GM23338 (cell line): ENCODE measurements around the gene EXOC2.

Experiments
- CREB1 ChIP-seq: fragments of 250-450 bp; sonication (Bioruptor Pico); IDR thresholded peaks from 2 replicates; pipeline ENCODE4 v1.5.0; 2020; ENCODE audit warnings: low read depth, mild to moderate bottlenecking, moderate library complexity
- EZH2 ChIP-seq: fragments of 200-600 bp; sonication (generic); IDR thresholded peaks from one replicate; pipeline ENCODE4 v1.8.0; 2017; ENCODE audit warnings: antibody characterized with exemption, mild to moderate bottlenecking, low read depth; ENCODE audit not compliant: unreplicated experiment
- EZH2phosphoT487 ChIP-seq: fragments of 200-600 bp; sonication (generic); IDR thresholded peaks from one replicate; pipeline ENCODE4 v1.8.1; 2018; ENCODE audit warnings: antibody characterized with exemption; ENCODE audit not compliant: unreplicated experiment
- JUNB ChIP-seq: IDR thresholded peaks from one replicate; pipeline ENCODE4 v1.6.1; 2016; ENCODE audit warnings: antibody characterized with exemption; ENCODE audit not compliant: unreplicated experiment
- NANOG ChIP-seq: IDR thresholded peaks from 2 replicates; pipeline ENCODE4 v1.6.1; 2016; ENCODE audit warnings: antibody characterized with exemption, borderline replicate concordance
- POLR2AphosphoS5 ChIP-seq: IDR thresholded peaks from 2 replicates; pipeline ENCODE4 v1.6.1; 2016; ENCODE audit warnings: antibody characterized with exemption, low read depth
- STAT1 ChIP-seq: IDR thresholded peaks from one replicate; pipeline ENCODE4 v1.6.1; 2016; ENCODE audit warnings: antibody characterized with exemption; ENCODE audit not compliant: unreplicated experiment
- ZNF114 ChIP-seq: fragments of 250-450 bp; sonication (Bioruptor Pico); IDR thresholded peaks from 2 replicates; pipeline ENCODE4 v1.5.0; 2020; ENCODE audit warnings: mild to moderate bottlenecking, moderate library complexity
- ZNF331 ChIP-seq: fragments of 250-450 bp; sonication (Bioruptor Pico); IDR thresholded peaks from 2 replicates; pipeline ENCODE4 v1.5.0; 2020; ENCODE audit warnings: low read depth, mild to moderate bottlenecking, moderate library complexity
- TF ChIP-seq, protein P1 (sequence below), 2 experiments: fragments of 200-600 bp in 1 of 2; sonication (generic) in 1 of 2; conservative IDR thresholded peaks; 2 replicates each; pipeline versions ENCODE4 v1.5.1 to v1.6.1; 2016 to 2017; ENCODE audit warnings: antibody characterized with exemption in 2 of 2, low read depth in 2 of 2, mild to moderate bottlenecking in 2 of 2, moderate library complexity in 1 of 2
- TF ChIP-seq, protein P2 (sequence below): IDR thresholded peaks from one replicate; pipeline ENCODE4 v1.6.1; 2018; ENCODE audit warnings: antibody characterized with exemption; ENCODE audit not compliant: unreplicated experiment
- TF ChIP-seq, protein P3 (sequence below): IDR thresholded peaks from 2 replicates; pipeline ENCODE4 v1.6.1; 2016; ENCODE audit warnings: antibody characterized with exemption
- TF ChIP-seq, protein P4 (sequence below): fragments of 250-450 bp; sonication (Bioruptor Pico); IDR thresholded peaks from 2 replicates; pipeline ENCODE4 v1.5.0; 2020; ENCODE audit warnings: mild to moderate bottlenecking, moderate library complexity

DNA sequence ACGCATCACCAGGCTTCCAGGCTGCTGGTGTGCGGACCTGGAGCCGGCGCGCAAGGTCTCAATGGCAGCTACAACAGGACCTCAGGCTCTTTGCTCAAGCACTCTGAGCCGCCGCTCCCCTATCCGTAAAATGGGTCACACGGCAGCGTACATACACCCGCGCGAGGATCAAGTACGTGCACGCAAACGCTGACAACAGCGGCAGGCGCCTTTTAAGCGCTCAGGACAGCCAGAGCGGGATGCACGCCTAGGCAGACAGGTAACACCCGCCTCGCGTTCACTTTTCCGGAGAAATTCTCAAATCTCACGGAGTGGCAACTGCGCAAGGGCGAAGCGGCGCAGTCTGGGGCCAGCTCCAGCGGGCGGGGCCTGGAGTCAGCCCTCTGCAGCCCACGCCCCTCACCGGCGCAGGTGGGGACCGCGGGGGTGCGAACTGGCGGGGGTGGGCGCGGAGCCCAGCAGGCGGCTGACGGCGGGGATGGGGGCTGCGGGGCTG, 535 bp downstream of the EXOC2 start:
- TF ChIP-seq, protein P1, sequence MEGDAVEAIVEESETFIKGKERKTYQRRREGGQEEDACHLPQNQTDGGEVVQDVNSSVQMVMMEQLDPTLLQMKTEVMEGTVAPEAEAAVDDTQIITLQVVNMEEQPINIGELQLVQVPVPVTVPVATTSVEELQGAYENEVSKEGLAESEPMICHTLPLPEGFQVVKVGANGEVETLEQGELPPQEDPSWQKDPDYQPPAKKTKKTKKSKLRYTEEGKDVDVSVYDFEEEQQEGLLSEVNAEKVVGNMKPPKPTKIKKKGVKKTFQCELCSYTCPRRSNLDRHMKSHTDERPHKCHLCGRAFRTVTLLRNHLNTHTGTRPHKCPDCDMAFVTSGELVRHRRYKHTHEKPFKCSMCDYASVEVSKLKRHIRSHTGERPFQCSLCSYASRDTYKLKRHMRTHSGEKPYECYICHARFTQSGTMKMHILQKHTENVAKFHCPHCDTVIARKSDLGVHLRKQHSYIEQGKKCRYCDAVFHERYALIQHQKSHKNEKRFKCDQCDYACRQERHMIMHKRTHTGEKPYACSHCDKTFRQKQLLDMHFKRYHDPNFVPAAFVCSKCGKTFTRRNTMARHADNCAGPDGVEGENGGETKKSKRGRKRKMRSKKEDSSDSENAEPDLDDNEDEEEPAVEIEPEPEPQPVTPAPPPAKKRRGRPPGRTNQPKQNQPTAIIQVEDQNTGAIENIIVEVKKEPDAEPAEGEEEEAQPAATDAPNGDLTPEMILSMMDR (conservative IDR thresholded peaks at IDR 0.05; ENCODE audit: low read depth in 2 of 2): no peak
- TF ChIP-seq POLR2AphosphoS5: no peak
- TF ChIP-seq EZH2phosphoT487: no peak
- TF ChIP-seq, protein P2, sequence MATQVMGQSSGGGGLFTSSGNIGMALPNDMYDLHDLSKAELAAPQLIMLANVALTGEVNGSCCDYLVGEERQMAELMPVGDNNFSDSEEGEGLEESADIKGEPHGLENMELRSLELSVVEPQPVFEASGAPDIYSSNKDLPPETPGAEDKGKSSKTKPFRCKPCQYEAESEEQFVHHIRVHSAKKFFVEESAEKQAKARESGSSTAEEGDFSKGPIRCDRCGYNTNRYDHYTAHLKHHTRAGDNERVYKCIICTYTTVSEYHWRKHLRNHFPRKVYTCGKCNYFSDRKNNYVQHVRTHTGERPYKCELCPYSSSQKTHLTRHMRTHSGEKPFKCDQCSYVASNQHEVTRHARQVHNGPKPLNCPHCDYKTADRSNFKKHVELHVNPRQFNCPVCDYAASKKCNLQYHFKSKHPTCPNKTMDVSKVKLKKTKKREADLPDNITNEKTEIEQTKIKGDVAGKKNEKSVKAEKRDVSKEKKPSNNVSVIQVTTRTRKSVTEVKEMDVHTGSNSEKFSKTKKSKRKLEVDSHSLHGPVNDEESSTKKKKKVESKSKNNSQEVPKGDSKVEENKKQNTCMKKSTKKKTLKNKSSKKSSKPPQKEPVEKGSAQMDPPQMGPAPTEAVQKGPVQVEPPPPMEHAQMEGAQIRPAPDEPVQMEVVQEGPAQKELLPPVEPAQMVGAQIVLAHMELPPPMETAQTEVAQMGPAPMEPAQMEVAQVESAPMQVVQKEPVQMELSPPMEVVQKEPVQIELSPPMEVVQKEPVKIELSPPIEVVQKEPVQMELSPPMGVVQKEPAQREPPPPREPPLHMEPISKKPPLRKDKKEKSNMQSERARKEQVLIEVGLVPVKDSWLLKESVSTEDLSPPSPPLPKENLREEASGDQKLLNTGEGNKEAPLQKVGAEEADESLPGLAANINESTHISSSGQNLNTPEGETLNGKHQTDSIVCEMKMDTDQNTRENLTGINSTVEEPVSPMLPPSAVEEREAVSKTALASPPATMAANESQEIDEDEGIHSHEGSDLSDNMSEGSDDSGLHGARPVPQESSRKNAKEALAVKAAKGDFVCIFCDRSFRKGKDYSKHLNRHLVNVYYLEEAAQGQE: peak; percentile 12
- no peak for TF ChIP-seq EZH2
- TF ChIP-seq, protein P3, sequence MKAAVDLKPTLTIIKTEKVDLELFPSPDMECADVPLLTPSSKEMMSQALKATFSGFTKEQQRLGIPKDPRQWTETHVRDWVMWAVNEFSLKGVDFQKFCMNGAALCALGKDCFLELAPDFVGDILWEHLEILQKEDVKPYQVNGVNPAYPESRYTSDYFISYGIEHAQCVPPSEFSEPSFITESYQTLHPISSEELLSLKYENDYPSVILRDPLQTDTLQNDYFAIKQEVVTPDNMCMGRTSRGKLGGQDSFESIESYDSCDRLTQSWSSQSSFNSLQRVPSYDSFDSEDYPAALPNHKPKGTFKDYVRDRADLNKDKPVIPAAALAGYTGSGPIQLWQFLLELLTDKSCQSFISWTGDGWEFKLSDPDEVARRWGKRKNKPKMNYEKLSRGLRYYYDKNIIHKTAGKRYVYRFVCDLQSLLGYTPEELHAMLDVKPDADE: no peak
- TF ChIP-seq CREB1: no peak; the same call in 1 of the 2 replicates
- no peak for TF ChIP-seq JUNB
- TF ChIP-seq ZNF114: no peak
- TF ChIP-seq STAT1: no peak
- TF ChIP-seq NANOG: no peak
- TF ChIP-seq, protein P4, sequence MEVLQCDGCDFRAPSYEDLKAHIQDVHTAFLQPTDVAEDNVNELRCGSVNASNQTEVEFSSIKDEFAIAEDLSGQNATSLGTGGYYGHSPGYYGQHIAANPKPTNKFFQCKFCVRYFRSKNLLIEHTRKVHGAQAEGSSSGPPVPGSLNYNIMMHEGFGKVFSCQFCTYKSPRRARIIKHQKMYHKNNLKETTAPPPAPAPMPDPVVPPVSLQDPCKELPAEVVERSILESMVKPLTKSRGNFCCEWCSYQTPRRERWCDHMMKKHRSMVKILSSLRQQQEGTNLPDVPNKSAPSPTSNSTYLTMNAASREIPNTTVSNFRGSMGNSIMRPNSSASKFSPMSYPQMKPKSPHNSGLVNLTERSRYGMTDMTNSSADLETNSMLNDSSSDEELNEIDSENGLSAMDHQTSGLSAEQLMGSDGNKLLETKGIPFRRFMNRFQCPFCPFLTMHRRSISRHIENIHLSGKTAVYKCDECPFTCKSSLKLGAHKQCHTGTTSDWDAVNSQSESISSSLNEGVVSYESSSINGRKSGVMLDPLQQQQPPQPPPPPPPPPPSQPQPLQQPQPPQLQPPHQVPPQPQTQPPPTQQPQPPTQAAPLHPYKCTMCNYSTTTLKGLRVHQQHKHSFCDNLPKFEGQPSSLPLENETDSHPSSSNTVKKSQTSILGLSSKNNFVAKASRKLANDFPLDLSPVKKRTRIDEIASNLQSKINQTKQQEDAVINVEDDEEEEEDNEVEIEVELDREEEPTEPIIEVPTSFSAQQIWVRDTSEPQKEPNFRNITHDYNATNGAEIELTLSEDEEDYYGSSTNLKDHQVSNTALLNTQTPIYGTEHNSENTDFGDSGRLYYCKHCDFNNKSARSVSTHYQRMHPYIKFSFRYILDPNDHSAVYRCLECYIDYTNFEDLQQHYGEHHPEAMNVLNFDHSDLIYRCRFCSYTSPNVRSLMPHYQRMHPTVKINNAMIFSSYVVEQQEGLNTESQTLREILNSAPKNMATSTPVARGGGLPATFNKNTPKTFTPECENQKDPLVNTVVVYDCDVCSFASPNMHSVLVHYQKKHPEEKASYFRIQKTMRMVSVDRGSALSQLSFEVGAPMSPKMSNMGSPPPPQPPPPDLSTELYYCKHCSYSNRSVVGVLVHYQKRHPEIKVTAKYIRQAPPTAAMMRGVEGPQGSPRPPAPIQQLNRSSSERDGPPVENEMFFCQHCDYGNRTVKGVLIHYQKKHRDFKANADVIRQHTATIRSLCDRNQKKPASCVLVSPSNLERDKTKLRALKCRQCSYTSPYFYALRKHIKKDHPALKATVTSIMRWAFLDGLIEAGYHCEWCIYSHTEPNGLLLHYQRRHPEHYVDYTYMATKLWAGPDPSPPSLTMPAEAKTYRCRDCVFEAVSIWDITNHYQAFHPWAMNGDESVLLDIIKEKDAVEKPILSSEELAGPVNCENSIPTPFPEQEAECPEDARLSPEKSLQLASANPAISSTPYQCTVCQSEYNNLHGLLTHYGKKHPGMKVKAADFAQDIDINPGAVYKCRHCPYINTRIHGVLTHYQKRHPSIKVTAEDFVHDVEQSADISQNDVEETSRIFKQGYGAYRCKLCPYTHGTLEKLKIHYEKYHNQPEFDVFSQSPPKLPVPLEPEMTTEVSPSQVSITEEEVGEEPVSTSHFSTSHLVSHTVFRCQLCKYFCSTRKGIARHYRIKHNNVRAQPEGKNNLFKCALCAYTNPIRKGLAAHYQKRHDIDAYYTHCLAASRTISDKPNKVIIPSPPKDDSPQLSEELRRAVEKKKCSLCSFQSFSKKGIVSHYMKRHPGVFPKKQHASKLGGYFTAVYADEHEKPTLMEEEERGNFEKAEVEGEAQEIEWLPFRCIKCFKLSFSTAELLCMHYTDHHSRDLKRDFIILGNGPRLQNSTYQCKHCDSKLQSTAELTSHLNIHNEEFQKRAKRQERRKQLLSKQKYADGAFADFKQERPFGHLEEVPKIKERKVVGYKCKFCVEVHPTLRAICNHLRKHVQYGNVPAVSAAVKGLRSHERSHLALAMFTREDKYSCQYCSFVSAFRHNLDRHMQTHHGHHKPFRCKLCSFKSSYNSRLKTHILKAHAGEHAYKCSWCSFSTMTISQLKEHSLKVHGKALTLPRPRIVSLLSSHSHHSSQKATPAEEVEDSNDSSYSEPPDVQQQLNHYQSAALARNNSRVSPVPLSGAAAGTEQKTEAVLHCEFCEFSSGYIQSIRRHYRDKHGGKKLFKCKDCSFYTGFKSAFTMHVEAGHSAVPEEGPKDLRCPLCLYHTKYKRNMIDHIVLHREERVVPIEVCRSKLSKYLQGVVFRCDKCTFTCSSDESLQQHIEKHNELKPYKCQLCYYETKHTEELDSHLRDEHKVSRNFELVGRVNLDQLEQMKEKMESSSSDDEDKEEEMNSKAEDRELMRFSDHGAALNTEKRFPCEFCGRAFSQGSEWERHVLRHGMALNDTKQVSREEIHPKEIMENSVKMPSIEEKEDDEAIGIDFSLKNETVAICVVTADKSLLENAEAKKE (CRISPR knock-in tag): no peak
- TF ChIP-seq ZNF331 (CRISPR knock-in tag): no peak
